Astrocyte of the cerebellum (primary cell): Measurements from ENCODE around the gene THAP12.

ENCODE experiments used
- DNase-seq: peaks from one replicate; pipeline ENCODE4 v3.0.0-alpha.2; 2011; ENCODE audit warnings: low read depth
- H3K4me3 ChIP-seq: 2 replicates; pipeline ENCODE4 v1.5.1; 2011; ENCODE audit warnings: mild to moderate bottlenecking, low read depth, low read length, moderate library complexity
- in situ Hi-C: cut with HindIII; loops from 2 replicates; pipeline ENCODE4 v1.10.0; 2017; ENCODE audit warnings: low sequenced_read_pairs
- TF ChIP-seq, protein P1 (sequence below): IDR thresholded peaks from 2 replicates; pipeline ENCODE4 v1.5.1; 2012; ENCODE audit warnings: low read length, low read depth, moderate library complexity, mild to moderate bottlenecking; ENCODE audit errors: missing control alignments

Gene THAP12

GRCh38 chr11:76380977-76381719, at the start of gene THAP12, which contains the start of gene GVQW3:
Gene THAP12, minus strand, starts transcription at chr11:76381132. Its CDS starts 296 bp downstream, at chr11:76380836.
Gene GVQW3, plus strand, starts transcription at chr11:76381323. Its CDS starts 506 bp downstream, at chr11:76381829.
- peak within 1 kb of the TSS; percentile 61 for H3K4me3 ChIP-seq
- TF ChIP-seq, protein P1, sequence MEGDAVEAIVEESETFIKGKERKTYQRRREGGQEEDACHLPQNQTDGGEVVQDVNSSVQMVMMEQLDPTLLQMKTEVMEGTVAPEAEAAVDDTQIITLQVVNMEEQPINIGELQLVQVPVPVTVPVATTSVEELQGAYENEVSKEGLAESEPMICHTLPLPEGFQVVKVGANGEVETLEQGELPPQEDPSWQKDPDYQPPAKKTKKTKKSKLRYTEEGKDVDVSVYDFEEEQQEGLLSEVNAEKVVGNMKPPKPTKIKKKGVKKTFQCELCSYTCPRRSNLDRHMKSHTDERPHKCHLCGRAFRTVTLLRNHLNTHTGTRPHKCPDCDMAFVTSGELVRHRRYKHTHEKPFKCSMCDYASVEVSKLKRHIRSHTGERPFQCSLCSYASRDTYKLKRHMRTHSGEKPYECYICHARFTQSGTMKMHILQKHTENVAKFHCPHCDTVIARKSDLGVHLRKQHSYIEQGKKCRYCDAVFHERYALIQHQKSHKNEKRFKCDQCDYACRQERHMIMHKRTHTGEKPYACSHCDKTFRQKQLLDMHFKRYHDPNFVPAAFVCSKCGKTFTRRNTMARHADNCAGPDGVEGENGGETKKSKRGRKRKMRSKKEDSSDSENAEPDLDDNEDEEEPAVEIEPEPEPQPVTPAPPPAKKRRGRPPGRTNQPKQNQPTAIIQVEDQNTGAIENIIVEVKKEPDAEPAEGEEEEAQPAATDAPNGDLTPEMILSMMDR: no peak
- DNase-seq: peak; percentile 92
- in situ Hi-C loops: loop anchor here (5.0 kb wide), 1 partner anchor 61 kb away; no protein-coding TSS in a partner anchor

GRCh38 chr11:76426660-76427059, 45.7 kb upstream of the THAP12 start:
- in situ Hi-C loops: no loop called here
- no peak overlapping the region for H3K4me3 ChIP-seq
- TF ChIP-seq, protein P1: no peak
- DNase-seq: no peak

DNA sequence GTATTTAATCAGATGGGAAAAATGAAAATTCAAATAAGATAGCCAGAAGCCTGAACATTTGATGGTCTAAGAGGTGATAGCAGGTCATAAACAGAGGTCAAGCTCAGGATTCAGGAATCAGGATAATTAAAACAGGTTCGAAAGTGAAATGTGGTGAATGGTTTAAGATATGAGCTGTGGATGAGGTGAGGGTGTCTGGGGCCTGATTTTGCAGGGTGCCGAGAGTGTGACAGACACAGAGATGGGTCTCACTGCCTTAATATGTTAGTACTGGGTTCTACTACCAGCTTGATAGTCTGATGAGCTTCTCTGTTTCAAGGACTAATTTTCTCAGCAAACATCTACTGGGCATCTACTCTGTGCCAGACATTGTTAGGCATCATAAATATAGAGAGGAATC, 44.0 kb upstream of the THAP12 start:
- no peak overlapping the region for H3K4me3 ChIP-seq
- in situ Hi-C loops: no loop called here
- TF ChIP-seq, protein P1: no peak
- no peak for DNase-seq

GRCh38 chr11:76424379-76424778, 43.4 kb upstream of the THAP12 start:
- in situ Hi-C loops: no loop called here

DNA sequence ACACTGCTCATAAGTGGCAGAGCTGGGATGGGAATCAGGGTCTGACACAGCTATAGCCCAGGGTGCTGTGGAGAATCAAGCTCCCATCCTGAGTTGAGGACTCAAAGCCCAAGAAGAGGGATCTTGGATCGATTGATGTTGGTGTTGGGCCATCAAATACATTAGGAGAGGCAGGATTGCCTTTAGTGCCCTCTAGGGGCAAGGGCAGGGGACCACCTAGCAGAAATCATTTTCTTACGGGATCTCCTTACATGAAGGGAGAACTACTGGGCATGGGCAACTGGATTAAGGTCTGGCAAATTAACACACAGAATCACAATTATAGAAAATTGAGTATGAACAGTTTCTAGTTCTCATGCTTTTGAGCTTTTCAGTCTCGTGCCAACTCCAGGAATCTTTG, 39.0 kb upstream of the THAP12 start:
- in situ Hi-C loops: no loop called here
- TF ChIP-seq, protein P1: no peak
- DNase-seq: no peak
- no peak overlapping the region for H3K4me3 ChIP-seq

More at GRCh38 chr11:76424379-76424778, 43.4 kb upstream of the THAP12 start:
- TF ChIP-seq, protein P1: no peak
- DNase-seq: no peak
- no peak overlapping the region for H3K4me3 ChIP-seq

DNA sequence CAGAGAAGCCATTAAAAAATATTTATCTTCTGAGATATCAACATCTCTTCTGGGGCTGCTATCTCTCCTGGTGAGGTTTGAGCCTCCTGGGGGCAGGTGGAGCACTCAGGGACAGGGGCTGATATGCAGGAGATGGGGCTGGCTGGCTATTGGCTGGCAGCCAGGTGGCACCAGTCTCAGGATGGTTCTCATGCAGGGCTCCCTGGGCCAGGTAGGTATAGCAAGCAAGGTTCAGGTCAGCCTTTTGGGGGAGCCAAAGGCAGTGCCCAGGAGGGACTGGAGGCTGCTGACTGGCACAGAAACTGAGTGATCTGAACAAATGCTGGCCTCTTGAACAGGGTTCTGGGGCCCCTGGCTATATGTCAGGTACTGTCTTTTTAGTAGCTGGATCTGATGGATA, 34.1 kb upstream of the THAP12 start:
- H3K4me3 ChIP-seq: no peak overlapping the region
- in situ Hi-C loops: no loop called here
- no peak for DNase-seq

More for the DNA sequence above, 34.1 kb upstream of the THAP12 start:
- TF ChIP-seq, protein P1: no peak
